ENCODE measurements around the gene SBF1. TPM values are rescaled to one million over a fixed set of nuclear protein-coding genes. Genes with fewer than 3 reads are reported as not detected.
A peak's percentile ranks its signal among the peaks of the same experiment; 100 is the strongest.

SBF1 gene
- total and polyA plus RNA-seq, 2 of the 13 experiments (the other 11 are each of a cell fraction or from before 2014, with no cell fraction given) = 31.7 to 40.9 TPM

DNA sequence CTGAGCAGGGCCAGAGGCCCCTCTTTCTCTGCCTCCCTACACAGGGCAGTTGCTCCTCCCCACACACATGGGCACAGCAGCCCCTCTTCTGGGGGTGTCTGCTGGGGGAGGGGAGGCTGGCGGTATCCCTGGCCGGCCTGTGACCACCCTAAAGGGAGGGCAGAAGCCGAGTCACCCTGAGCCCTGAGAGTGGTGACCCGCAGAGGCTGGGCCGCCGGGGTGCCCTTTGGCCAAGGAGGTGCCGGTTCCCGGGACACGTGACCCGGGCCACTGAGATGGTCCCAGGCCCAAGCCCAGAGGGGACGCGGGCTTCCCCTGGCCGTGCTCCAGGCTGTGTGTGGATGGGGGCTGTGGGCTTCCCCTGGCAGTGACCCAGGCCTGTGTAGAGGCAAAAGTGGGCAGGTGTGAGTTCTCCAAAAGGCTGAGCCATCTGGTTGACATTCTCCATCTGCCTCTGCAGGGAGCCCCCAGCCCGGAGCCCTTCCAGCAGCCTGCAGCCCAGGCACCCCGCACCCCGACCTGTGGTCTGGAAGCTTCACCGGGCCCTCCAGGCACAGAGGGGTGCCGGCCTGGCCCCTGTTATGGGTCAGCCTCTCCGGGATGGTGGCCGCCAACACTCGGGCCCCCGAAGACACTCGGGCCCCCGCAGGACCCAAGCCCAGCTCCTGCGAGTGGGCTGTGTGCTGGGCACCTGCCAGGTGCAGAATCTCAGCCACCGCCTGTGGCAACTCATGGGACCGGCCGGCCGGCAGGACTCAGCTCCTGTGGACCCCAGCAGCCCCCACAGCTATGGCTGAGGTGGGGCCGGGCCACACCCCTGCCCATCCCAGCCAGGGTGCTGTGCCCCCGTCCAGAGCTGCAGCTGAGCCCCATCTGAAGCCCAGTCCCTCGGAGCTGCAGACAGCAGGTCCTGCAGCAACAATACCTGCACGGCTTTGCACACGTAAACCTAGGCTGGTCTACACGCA lies 7.6 kb upstream of the SBF1 start (continued):
- TF ChIP-seq, protein P1, sequence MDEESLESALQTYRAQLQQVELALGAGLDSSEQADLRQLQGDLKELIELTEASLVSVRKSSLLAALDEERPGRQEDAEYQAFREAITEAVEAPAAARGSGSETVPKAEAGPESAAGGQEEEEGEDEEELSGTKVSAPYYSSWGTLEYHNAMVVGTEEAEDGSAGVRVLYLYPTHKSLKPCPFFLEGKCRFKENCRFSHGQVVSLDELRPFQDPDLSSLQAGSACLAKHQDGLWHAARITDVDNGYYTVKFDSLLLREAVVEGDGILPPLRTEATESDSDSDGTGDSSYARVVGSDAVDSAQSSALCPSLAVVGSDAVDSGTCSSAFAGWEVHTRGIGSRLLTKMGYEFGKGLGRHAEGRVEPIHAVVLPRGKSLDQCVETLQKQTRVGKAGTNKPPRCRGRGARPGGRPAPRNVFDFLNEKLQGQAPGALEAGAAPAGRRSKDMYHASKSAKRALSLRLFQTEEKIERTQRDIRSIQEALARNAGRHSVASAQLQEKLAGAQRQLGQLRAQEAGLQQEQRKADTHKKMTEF (CRISPR knock-in tag; IDR thresholded peaks at IDR 0.05) = no peak
- TF ChIP-seq, protein P2, sequence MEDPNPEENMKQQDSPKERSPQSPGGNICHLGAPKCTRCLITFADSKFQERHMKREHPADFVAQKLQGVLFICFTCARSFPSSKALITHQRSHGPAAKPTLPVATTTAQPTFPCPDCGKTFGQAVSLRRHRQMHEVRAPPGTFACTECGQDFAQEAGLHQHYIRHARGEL (CRISPR knock-in tag; IDR thresholded peaks at IDR 0.05) = no peak
- TF ChIP-seq PHF8 (CRISPR knock-in tag; IDR thresholded peaks at IDR 0.05) (peak; percentile 56; the same call in 1 of the 2 replicates), YEATS4 (CRISPR knock-in tag; IDR thresholded peaks at IDR 0.05; ENCODE audit: borderline replicate concordance) (no peak), POLR2AphosphoS5 (IDR thresholded peaks at IDR 0.05; ENCODE audit: low read depth, low read length) (no peak), HDAC2 (CRISPR knock-in tag; IDR thresholded peaks at IDR 0.05) (no peak), ZNF776 (CRISPR knock-in tag; IDR thresholded peaks at IDR 0.05) (no peak), POLR2AphosphoS2 (IDR thresholded peaks at IDR 0.05; ENCODE audit: low read depth, low read length) (no peak)
- TF ChIP-seq, protein P3, sequence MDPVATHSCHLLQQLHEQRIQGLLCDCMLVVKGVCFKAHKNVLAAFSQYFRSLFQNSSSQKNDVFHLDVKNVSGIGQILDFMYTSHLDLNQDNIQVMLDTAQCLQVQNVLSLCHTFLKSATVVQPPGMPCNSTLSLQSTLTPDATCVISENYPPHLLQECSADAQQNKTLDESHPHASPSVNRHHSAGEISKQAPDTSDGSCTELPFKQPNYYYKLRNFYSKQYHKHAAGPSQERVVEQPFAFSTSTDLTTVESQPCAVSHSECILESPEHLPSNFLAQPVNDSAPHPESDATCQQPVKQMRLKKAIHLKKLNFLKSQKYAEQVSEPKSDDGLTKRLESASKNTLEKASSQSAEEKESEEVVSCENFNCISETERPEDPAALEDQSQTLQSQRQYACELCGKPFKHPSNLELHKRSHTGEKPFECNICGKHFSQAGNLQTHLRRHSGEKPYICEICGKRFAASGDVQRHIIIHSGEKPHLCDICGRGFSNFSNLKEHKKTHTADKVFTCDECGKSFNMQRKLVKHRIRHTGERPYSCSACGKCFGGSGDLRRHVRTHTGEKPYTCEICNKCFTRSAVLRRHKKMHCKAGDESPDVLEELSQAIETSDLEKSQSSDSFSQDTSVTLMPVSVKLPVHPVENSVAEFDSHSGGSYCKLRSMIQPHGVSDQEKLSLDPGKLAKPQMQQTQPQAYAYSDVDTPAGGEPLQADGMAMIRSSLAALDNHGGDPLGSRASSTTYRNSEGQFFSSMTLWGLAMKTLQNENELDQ (CRISPR knock-in tag; IDR thresholded peaks at IDR 0.05; ENCODE audit: borderline replicate concordance) = no peak
- TF ChIP-seq, protein P4, sequence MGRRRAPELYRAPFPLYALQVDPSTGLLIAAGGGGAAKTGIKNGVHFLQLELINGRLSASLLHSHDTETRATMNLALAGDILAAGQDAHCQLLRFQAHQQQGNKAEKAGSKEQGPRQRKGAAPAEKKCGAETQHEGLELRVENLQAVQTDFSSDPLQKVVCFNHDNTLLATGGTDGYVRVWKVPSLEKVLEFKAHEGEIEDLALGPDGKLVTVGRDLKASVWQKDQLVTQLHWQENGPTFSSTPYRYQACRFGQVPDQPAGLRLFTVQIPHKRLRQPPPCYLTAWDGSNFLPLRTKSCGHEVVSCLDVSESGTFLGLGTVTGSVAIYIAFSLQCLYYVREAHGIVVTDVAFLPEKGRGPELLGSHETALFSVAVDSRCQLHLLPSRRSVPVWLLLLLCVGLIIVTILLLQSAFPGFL (CRISPR knock-in tag; IDR thresholded peaks at IDR 0.05) = no peak
- TF ChIP-seq, protein P5, sequence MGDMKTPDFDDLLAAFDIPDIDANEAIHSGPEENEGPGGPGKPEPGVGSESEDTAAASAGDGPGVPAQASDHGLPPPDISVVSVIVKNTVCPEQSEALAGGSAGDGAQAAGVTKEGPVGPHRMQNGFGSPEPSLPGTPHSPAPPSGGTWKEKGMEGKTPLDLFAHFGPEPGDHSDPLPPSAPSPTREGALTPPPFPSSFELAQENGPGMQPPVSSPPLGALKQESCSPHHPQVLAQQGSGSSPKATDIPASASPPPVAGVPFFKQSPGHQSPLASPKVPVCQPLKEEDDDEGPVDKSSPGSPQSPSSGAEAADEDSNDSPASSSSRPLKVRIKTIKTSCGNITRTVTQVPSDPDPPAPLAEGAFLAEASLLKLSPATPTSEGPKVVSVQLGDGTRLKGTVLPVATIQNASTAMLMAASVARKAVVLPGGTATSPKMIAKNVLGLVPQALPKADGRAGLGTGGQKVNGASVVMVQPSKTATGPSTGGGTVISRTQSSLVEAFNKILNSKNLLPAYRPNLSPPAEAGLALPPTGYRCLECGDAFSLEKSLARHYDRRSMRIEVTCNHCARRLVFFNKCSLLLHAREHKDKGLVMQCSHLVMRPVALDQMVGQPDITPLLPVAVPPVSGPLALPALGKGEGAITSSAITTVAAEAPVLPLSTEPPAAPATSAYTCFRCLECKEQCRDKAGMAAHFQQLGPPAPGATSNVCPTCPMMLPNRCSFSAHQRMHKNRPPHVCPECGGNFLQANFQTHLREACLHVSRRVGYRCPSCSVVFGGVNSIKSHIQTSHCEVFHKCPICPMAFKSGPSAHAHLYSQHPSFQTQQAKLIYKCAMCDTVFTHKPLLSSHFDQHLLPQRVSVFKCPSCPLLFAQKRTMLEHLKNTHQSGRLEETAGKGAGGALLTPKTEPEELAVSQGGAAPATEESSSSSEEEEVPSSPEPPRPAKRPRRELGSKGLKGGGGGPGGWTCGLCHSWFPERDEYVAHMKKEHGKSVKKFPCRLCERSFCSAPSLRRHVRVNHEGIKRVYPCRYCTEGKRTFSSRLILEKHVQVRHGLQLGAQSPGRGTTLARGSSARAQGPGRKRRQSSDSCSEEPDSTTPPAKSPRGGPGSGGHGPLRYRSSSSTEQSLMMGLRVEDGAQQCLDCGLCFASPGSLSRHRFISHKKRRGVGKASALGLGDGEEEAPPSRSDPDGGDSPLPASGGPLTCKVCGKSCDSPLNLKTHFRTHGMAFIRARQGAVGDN (CRISPR knock-in tag; IDR thresholded peaks at IDR 0.05) = peak; percentile 51
- TF ChIP-seq, protein P6, sequence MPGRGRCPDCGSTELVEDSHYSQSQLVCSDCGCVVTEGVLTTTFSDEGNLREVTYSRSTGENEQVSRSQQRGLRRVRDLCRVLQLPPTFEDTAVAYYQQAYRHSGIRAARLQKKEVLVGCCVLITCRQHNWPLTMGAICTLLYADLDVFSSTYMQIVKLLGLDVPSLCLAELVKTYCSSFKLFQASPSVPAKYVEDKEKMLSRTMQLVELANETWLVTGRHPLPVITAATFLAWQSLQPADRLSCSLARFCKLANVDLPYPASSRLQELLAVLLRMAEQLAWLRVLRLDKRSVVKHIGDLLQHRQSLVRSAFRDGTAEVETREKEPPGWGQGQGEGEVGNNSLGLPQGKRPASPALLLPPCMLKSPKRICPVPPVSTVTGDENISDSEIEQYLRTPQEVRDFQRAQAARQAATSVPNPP (CRISPR knock-in tag; IDR thresholded peaks at IDR 0.05) = no peak

Measured in HepG2 (cell line).